CD14-positive monocyte (primary cell): Measurements from ENCODE around the gene CPD. TPM values are rescaled to one million over a fixed set of nuclear protein-coding genes. Genes with fewer than 3 reads are reported as not detected.
A peak's percentile ranks its signal among the peaks of the same experiment; 100 is the strongest.

ENCODE experiments used
- DNase-seq, 3 donors: peaks; one replicate each; pipeline ENCODE4 v3.0.0-alpha.2; 2011 to 2022
- H2AFZ ChIP-seq: 2 replicates; pipeline ENCODE4 v1.6.0; 2012; ENCODE audit warnings: mild to moderate bottlenecking, low read depth, low read length, inconsistent platforms; ENCODE audit not compliant: insufficient read depth, poor library complexity, severe bottlenecking
- H3K27ac ChIP-seq, 2 donors: 1 replicate in 1 of 2; 2 replicates in 1 of 2; pipeline ENCODE4 v1.5.1; 2012 to 2013; ENCODE audit warnings: low read length in 2 of 2, control low read depth in 1 of 2, inconsistent platforms in 1 of 2, low read depth in 1 of 2, mild to moderate bottlenecking in 1 of 2
- H3K27me3 ChIP-seq, 2 donors: one replicate each; pipeline versions ENCODE4 v1.6.0 to v1.6.1; 2011 to 2013; ENCODE audit warnings: low read length in 2 of 2; ENCODE audit not compliant: control insufficient read depth in 2 of 2, insufficient read depth in 2 of 2
- H3K36me3 ChIP-seq, 2 donors: replicated peaks in 1 of 2; 1 replicate in 1 of 2; 2 replicates in 1 of 2; pipeline versions ENCODE4 v1.5.1 to v1.6.1; 2012 to 2013; ENCODE audit warnings: low read length in 2 of 2, control low read depth in 1 of 2, inconsistent platforms in 1 of 2, mild to moderate bottlenecking in 1 of 2; ENCODE audit not compliant: insufficient read depth in 2 of 2, control insufficient read depth in 1 of 2
- H3K4me1 ChIP-seq, 2 donors: 1 replicate in 1 of 2; 2 replicates in 1 of 2; pipeline versions ENCODE4 v1.5.1 to v1.6.1; 2012 to 2013; ENCODE audit warnings: low read length in 2 of 2, control low read depth in 1 of 2, inconsistent platforms in 1 of 2, mild to moderate bottlenecking in 1 of 2, moderate library complexity in 1 of 2; ENCODE audit not compliant: insufficient read depth in 2 of 2, control insufficient read depth in 1 of 2
- H3K4me2 ChIP-seq: replicated peaks from 2 replicates; pipeline ENCODE3; 2012; ENCODE audit warnings: low read length, moderate library complexity, mild to moderate bottlenecking; ENCODE audit not compliant: poor library complexity, severe bottlenecking; ENCODE audit errors: extremely low read depth
- H3K4me3 ChIP-seq, 3 experiments: fragments of 200-600 bp in 1 of 3; sonication (generic) in 1 of 3; replicated peaks in 1 of 3; 1 replicate in 2 of 3; 2 replicates in 1 of 3; pipeline ENCODE4 v1.5.1; 2011 to 2013; ENCODE audit warnings: low read length in 3 of 3, mild to moderate bottlenecking in 3 of 3, control low read depth in 2 of 3, low read depth in 2 of 3, inconsistent platforms in 1 of 3, moderate library complexity in 1 of 3
- H3K79me2 ChIP-seq: 2 replicates; pipeline ENCODE4 v1.6.0; 2012; ENCODE audit warnings: mild to moderate bottlenecking, control low read depth, inconsistent platforms, low read length, moderate library complexity; ENCODE audit not compliant: insufficient read depth
- H3K9ac ChIP-seq: 2 replicates; pipeline ENCODE4 v1.6.0; 2017; ENCODE audit warnings: low read length, mild to moderate bottlenecking; ENCODE audit not compliant: insufficient read depth, poor library complexity, severe bottlenecking
- H3K9me3 ChIP-seq, 2 donors: replicated peaks in 1 of 2; 1 replicate in 1 of 2; 2 replicates in 1 of 2; pipeline versions ENCODE4 v1.5.1 to v1.6.1; 2012 to 2013; ENCODE audit warnings: low read length in 2 of 2, control low read depth in 1 of 2; ENCODE audit not compliant: control insufficient read depth in 1 of 2, insufficient read depth in 1 of 2
- H4K20me1 ChIP-seq: 2 replicates; pipeline ENCODE4 v1.6.0; 2012; ENCODE audit warnings: mild to moderate bottlenecking, low read length, control low read depth, moderate library complexity; ENCODE audit not compliant: insufficient read depth
- H3K27ac Mint-ChIP-seq, 7 donors: one replicate each; pipeline ENCODE4 v1.8.0; 2020; ENCODE audit warnings: mild to moderate bottlenecking in 7 of 7, mixed read lengths in 7 of 7, moderate library complexity in 6 of 7, inconsistent platforms in 2 of 7
- H3K27me3 Mint-ChIP-seq, 3 donors: one replicate each; pipeline ENCODE4 v1.8.0; 2021 to 2022; ENCODE audit warnings: low read depth in 3 of 3, mild to moderate bottlenecking in 3 of 3, mixed read lengths in 3 of 3, moderate library complexity in 3 of 3, inconsistent platforms in 1 of 3
- H3K36me3 Mint-ChIP-seq, 2 donors: one replicate each; pipeline ENCODE4 v1.8.0; 2020; ENCODE audit warnings: mixed read lengths in 2 of 2, inconsistent platforms in 1 of 2, mild to moderate bottlenecking in 1 of 2
- H3K4me1 Mint-ChIP-seq: one replicate; pipeline ENCODE4 v1.8.0; 2020; ENCODE audit warnings: mild to moderate bottlenecking, mixed read lengths
- H3K4me3 Mint-ChIP-seq, 2 donors: one replicate each; pipeline ENCODE4 v1.8.0; 2020; ENCODE audit warnings: mild to moderate bottlenecking in 2 of 2, mixed read lengths in 2 of 2, moderate library complexity in 1 of 2
- H3K9me3 Mint-ChIP-seq, 7 donors: one replicate each; pipeline ENCODE4 v1.8.0; 2020 to 2022; ENCODE audit warnings: mixed read lengths in 7 of 7, mild to moderate bottlenecking in 6 of 7, moderate library complexity in 6 of 7, inconsistent platforms in 2 of 7
- CTCF ChIP-seq: fragments of 200-600 bp; IDR thresholded peaks from one replicate; pipeline ENCODE4 v1.8.0; 2022; ENCODE audit warnings: antibody characterized with exemption, mild to moderate bottlenecking
- WGBS: methylation state at CpG from one replicate; pipeline ENCODE4 v1.1.5; 2013; ENCODE audit warnings: missing lambda C conversion rate; ENCODE audit not compliant: insufficient coverage; 5-methylcytosine and 5-hydroxymethylcytosine counted together
- intact Hi-C, 2 donors: fragments of 100-400 bp; cut with micrococcal nuclease; formaldehyde crosslinking; loops; one replicate each; pipeline versions ENCODE4 v1.15.0 to v1.15.1; 2023
- polyA plus RNA-seq, 3 donors: library from polyadenylated mRNA; depleted of rRNA in 1 of 3; unstranded in 2 of 3; stranded (reverse) in 1 of 3; fragments of 300-500 nt in 2 of 3; fragments of >200 nt in 1 of 3; fragmentation: Illumina TruSeq in 2 of 3; gene quantifications; 1 replicate in 2 of 3; 2 replicates in 1 of 3; pipeline ENCODE4 v1.2.3, GENCODE V29; 2012 to 2021

Gene CPD
- polyA plus RNA-seq, 3 donors: 9.2 to 47.0 (median 32.2) TPM

GRCh38 chr17:30433514-30433913 is 54.8 kb downstream of the CPD start:
- TF ChIP-seq CTCF: no peak
- Mint-ChIP-seq H3K4me1 (peaks cover 12% of the 10 kb centered on the region), H3K27ac (peak overlapping the region in 5 of 7 donors; percentile 2 to 51 (median 33)), H3K36me3 (peaks cover 72 to 73% of the 10 kb centered on the region in 2 donors), H3K4me3 (no peak overlapping the region), H3K9me3 (peaks cover 0 to 3% (median 1%) of the 10 kb centered on the region in 7 donors), H3K27me3 (no peaks in the 10 kb centered on the region)
- DNase-seq: peak; percentile 16 to 41 (median 39)
- H3K9me3 ChIP-seq: no peaks in the 10 kb centered on the region
- H3K9ac ChIP-seq: no peak overlapping the region
- no peak overlapping the region for H2AFZ ChIP-seq
- peaks cover 5% of the 10 kb centered on the region in 2 donors for H3K4me1 ChIP-seq
- H3K4me3 ChIP-seq: no peak overlapping the region
- peaks cover 52 to 95% of the 10 kb centered on the region in 2 donors for H3K36me3 ChIP-seq
- H3K27ac ChIP-seq: peak overlapping the region in 1 of 2 donors; percentile 2
- no peaks in the 10 kb centered on the region for H3K27me3 ChIP-seq
- H4K20me1 ChIP-seq: no peaks in the 10 kb centered on the region
- H3K79me2 ChIP-seq: no peaks in the 10 kb centered on the region
- intact Hi-C loops: no loop called here
- H3K4me2 ChIP-seq: no peak overlapping the region
- whole genome bisulfite sequencing: 27% methylated on average over 1 of the region's 1 CpG

GRCh38 chr17:30436729-30437128 is 58.0 kb downstream of the CPD start:
- intact Hi-C loops: no loop called here
- peaks cover 32 to 67% of the 10 kb centered on the region in 2 donors for H3K36me3 ChIP-seq

More at GRCh38 chr17:30436729-30437128, 58.0 kb downstream of the CPD start:
- no peak for DNase-seq
- Mint-ChIP-seq H3K27me3 (no peaks in the 10 kb centered on the region), H3K27ac (no peak overlapping the region), H3K4me1 (peaks cover 12% of the 10 kb centered on the region), H3K36me3 (peaks cover 48% of the 10 kb centered on the region in 2 donors), H3K9me3 (peaks cover 0 to 3% (median 1%) of the 10 kb centered on the region in 7 donors), H3K4me3 (no peak overlapping the region)
- no peak overlapping the region for H3K4me2 ChIP-seq
- H4K20me1 ChIP-seq: no peaks in the 10 kb centered on the region
- H3K27ac ChIP-seq: no peak overlapping the region
- H2AFZ ChIP-seq: no peak overlapping the region
- no peaks in the 10 kb centered on the region for H3K9me3 ChIP-seq
- TF ChIP-seq CTCF: no peak
- H3K4me3 ChIP-seq: no peak overlapping the region
- no peak overlapping the region for H3K9ac ChIP-seq
- H3K4me1 ChIP-seq: peaks cover 5% of the 10 kb centered on the region in 2 donors
- no peaks in the 10 kb centered on the region for H3K27me3 ChIP-seq
- H3K79me2 ChIP-seq: no peaks in the 10 kb centered on the region
